HEK293 (cell line): ENCODE data around the gene PADI3.

Source experiments
- KLF16 ChIP-seq: fragments of 450-650 bp; formaldehyde crosslinking; IDR thresholded peaks from 2 replicates; pipeline ENCODE4 v1.5.1; 2017; ENCODE audit warnings: missing biosample characterization, missing genetic modification characterization
- KLF9 ChIP-seq: fragments of 450-650 bp; formaldehyde crosslinking; IDR thresholded peaks from 2 replicates; pipeline ENCODE4 v1.5.1; 2016; ENCODE audit warnings: missing biosample characterization, missing genetic modification characterization, low read depth
- ZNF157 ChIP-seq: fragments of 450-650 bp; formaldehyde crosslinking; IDR thresholded peaks from 2 replicates; pipeline ENCODE4 v1.5.1; 2016; ENCODE audit warnings: missing biosample characterization, missing genetic modification characterization
- ZNF239 ChIP-seq: fragments of 450-650 bp; formaldehyde crosslinking; IDR thresholded peaks from 2 replicates; pipeline ENCODE4 v1.5.1; 2016; ENCODE audit warnings: missing biosample characterization, missing genetic modification characterization
- ZNF48 ChIP-seq: fragments of 450-650 bp; formaldehyde crosslinking; IDR thresholded peaks from 2 replicates; pipeline ENCODE4 v1.5.1; 2016; ENCODE audit warnings: missing biosample characterization, missing genetic modification characterization
- ZNF501 ChIP-seq: fragments of 450-650 bp; formaldehyde crosslinking; IDR thresholded peaks from 2 replicates; pipeline ENCODE4 v1.5.1; 2016; ENCODE audit warnings: missing biosample characterization, missing genetic modification characterization
- ZNF549 ChIP-seq: fragments of 450-650 bp; IDR thresholded peaks from 2 replicates; pipeline ENCODE4 v1.5.1; 2018; ENCODE audit warnings: missing biosample characterization, missing genetic modification characterization, mild to moderate bottlenecking, inconsistent platforms, moderate library complexity
- ZNF626 ChIP-seq: fragments of 450-650 bp; sonication (Bioruptor Pico); formaldehyde crosslinking; IDR thresholded peaks from 2 replicates; pipeline ENCODE4 v1.5.1; 2018; ENCODE audit warnings: missing biosample characterization, missing genetic modification characterization, inconsistent platforms
- ZNF664 ChIP-seq: fragments of 450-650 bp; formaldehyde crosslinking; IDR thresholded peaks from 2 replicates; pipeline ENCODE4 v1.5.1; 2016; ENCODE audit warnings: missing biosample characterization, missing genetic modification characterization
- ZNF76 ChIP-seq: fragments of 450-650 bp; formaldehyde crosslinking; IDR thresholded peaks from 2 replicates; pipeline ENCODE4; 2016; ENCODE audit warnings: low read depth, missing biosample characterization, missing genetic modification characterization, borderline replicate concordance
- TF ChIP-seq, protein P1 (sequence below): fragments of 450-650 bp; formaldehyde crosslinking; IDR thresholded peaks from 2 replicates; pipeline ENCODE4 v1.5.1; 2016; ENCODE audit warnings: missing biosample characterization, missing genetic modification characterization
- TF ChIP-seq, protein P2 (sequence below): fragments of 450-650 bp; formaldehyde crosslinking; IDR thresholded peaks from 2 replicates; pipeline ENCODE4 v1.5.1; 2016; ENCODE audit warnings: missing biosample characterization, missing genetic modification characterization
- TF ChIP-seq, protein P3 (sequence below): fragments of 450-650 bp; formaldehyde crosslinking; conservative IDR thresholded peaks from 2 replicates; pipeline ENCODE4 v1.5.1; 2016; ENCODE audit warnings: low read depth, missing biosample characterization, missing genetic modification characterization
- TF ChIP-seq, protein P4 (sequence below): fragments of 450-650 bp; formaldehyde crosslinking; IDR thresholded peaks from 2 replicates; pipeline ENCODE4 v1.5.1; 2016; ENCODE audit warnings: missing biosample characterization, missing genetic modification characterization

DNA sequence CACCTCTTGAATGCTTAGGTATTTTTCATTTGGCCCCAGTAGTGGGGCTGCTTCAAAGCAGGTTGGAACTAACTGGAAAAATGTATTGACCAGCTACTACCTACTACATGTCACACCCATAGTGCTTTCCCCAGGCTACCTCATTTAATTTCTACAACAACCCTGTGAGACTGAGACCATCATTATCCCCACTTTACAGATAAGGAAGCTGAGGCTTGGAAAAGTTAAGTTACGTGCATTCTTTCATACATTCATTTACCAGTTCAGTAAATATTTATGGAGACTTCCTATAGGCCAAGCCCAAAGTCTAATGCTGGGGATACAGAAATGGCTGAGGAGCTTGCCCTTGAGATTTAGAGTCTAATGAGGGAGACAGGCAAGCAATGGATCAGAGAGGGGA lies 14.5 kb upstream of the PADI3 start:
- TF ChIP-seq, protein P1, sequence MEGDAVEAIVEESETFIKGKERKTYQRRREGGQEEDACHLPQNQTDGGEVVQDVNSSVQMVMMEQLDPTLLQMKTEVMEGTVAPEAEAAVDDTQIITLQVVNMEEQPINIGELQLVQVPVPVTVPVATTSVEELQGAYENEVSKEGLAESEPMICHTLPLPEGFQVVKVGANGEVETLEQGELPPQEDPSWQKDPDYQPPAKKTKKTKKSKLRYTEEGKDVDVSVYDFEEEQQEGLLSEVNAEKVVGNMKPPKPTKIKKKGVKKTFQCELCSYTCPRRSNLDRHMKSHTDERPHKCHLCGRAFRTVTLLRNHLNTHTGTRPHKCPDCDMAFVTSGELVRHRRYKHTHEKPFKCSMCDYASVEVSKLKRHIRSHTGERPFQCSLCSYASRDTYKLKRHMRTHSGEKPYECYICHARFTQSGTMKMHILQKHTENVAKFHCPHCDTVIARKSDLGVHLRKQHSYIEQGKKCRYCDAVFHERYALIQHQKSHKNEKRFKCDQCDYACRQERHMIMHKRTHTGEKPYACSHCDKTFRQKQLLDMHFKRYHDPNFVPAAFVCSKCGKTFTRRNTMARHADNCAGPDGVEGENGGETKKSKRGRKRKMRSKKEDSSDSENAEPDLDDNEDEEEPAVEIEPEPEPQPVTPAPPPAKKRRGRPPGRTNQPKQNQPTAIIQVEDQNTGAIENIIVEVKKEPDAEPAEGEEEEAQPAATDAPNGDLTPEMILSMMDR, result no peak
- no peak for TF ChIP-seq ZNF48 (tag by site-specific recombination)
- no peak for TF ChIP-seq ZNF549 (tag by site-specific recombination)
- TF ChIP-seq, protein P2, sequence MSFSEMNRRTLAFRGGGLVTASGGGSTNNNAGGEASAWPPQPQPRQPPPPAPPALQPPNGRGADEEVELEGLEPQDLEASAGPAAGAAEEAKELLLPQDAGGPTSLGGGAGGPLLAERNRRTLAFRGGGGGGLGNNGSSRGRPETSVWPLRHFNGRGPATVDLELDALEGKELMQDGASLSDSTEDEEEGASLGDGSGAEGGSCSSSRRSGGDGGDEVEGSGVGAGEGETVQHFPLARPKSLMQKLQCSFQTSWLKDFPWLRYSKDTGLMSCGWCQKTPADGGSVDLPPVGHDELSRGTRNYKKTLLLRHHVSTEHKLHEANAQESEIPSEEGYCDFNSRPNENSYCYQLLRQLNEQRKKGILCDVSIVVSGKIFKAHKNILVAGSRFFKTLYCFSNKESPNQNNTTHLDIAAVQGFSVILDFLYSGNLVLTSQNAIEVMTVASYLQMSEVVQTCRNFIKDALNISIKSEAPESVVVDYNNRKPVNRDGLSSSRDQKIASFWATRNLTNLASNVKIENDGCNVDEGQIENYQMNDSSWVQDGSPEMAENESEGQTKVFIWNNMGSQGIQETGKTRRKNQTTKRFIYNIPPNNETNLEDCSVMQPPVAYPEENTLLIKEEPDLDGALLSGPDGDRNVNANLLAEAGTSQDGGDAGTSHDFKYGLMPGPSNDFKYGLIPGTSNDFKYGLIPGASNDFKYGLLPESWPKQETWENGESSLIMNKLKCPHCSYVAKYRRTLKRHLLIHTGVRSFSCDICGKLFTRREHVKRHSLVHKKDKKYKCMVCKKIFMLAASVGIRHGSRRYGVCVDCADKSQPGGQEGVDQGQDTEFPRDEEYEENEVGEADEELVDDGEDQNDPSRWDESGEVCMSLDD, result no peak
- no peak for TF ChIP-seq ZNF157
- no peak for TF ChIP-seq ZNF501 (tag by site-specific recombination)
- no peak for TF ChIP-seq KLF9
- no peak for TF ChIP-seq ZNF239 (tag by site-specific recombination)
- no peak for TF ChIP-seq ZNF626 (tag by site-specific recombination)
- no peak for TF ChIP-seq ZNF76 (tag by site-specific recombination)
- TF ChIP-seq ZNF664 (tag by site-specific recombination), result peak; percentile 11; the same call in 1 of the 2 replicates
- TF ChIP-seq KLF16 (tag by site-specific recombination), result no peak
- TF ChIP-seq, protein P3, sequence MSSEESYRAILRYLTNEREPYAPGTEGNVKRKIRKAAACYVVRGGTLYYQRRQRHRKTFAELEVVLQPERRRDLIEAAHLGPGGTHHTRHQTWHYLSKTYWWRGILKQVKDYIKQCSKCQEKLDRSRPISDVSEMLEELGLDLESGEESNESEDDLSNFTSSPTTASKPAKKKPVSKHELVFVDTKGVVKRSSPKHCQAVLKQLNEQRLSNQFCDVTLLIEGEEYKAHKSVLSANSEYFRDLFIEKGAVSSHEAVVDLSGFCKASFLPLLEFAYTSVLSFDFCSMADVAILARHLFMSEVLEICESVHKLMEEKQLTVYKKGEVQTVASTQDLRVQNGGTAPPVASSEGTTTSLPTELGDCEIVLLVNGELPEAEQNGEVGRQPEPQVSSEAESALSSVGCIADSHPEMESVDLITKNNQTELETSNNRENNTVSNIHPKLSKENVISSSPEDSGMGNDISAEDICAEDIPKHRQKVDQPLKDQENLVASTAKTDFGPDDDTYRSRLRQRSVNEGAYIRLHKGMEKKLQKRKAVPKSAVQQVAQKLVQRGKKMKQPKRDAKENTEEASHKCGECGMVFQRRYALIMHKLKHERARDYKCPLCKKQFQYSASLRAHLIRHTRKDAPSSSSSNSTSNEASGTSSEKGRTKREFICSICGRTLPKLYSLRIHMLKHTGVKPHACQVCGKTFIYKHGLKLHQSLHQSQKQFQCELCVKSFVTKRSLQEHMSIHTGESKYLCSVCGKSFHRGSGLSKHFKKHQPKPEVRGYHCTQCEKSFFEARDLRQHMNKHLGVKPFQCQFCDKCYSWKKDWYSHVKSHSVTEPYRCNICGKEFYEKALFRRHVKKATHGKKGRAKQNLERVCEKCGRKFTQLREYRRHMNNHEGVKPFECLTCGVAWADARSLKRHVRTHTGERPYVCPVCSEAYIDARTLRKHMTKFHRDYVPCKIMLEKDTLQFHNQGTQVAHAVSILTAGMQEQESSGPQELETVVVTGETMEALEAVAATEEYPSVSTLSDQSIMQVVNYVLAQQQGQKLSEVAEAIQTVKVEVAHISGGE (tag by site-specific recombination), result no peak
- TF ChIP-seq, protein P4, sequence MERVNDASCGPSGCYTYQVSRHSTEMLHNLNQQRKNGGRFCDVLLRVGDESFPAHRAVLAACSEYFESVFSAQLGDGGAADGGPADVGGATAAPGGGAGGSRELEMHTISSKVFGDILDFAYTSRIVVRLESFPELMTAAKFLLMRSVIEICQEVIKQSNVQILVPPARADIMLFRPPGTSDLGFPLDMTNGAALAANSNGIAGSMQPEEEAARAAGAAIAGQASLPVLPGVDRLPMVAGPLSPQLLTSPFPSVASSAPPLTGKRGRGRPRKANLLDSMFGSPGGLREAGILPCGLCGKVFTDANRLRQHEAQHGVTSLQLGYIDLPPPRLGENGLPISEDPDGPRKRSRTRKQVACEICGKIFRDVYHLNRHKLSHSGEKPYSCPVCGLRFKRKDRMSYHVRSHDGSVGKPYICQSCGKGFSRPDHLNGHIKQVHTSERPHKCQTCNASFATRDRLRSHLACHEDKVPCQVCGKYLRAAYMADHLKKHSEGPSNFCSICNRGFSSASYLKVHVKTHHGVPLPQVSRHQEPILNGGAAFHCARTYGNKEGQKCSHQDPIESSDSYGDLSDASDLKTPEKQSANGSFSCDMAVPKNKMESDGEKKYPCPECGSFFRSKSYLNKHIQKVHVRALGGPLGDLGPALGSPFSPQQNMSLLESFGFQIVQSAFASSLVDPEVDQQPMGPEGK (tag by site-specific recombination), result no peak
